SK-N-MC (cell line): ENCODE measurements around the gene ZNF805.

Experiments
- EZH2 ChIP-seq: fragments of 200-600 bp; sonication (generic); IDR thresholded peaks from one replicate; pipeline ENCODE4 v1.6.1; 2017; ENCODE audit warnings: antibody characterized with exemption
- FOXP2 ChIP-seq: optimal IDR thresholded peaks from 2 replicates; pipeline ENCODE3; 2011; ENCODE audit warnings: mild to moderate bottlenecking, moderate library complexity; ENCODE audit not compliant: insufficient read depth; ENCODE audit errors: extremely low read length, control extremely low read depth
- POLR2AphosphoS5 ChIP-seq: IDR thresholded peaks from 2 replicates; pipeline ENCODE4 v1.6.1; 2012; ENCODE audit warnings: mild to moderate bottlenecking, low read depth, low read length, borderline replicate concordance

DNA sequence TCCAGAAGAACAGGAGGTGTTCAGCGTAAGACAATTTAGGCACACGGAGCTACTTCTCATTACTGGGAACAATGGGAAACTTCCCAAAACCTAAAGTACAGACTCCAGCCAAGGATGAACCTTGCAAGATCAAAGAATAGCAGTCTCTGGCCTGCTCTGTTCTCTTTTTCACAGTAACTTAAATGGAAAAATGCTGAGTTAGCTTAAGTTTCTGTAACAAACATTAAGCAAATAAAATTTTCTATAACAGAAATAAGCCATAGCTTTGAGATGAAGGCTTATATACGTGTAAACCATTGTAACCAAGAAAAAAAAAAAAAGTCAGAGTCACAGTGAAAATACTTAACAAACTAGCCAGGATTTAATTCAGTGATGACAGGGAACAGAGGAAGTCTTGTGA is 21.6 kb downstream of the ZNF805 start:
- TF ChIP-seq EZH2 (no peak), POLR2AphosphoS5 (no peak), FOXP2 (no peak)
